Frontal cortex (tissue), 4 donors: ENCODE results near the gene MAP4K2. TPM values are rescaled to one million over a fixed set of nuclear protein-coding genes. Genes with fewer than 3 reads are reported as not detected.

Experiments used
- DNase-seq, 2 donors: peaks; one replicate each; pipeline ENCODE4 v3.0.0; 2012; ENCODE audit warnings: low spot score in 2 of 2
- FAIRE-seq: peaks from 2 replicates; lab custom pipeline; 2012; peaks lifted over from hg19 to GRCh38; lab: Jason Lieb, UNC
- total RNA-seq: library from RNA; depleted of rRNA; stranded (reverse); fragments of >200 nt; gene quantifications from one replicate; pipeline ENCODE4 v1.2.3, GENCODE V29; 2014
- donor health status: control.
- donor health status: control.
- donor health status: control.

MAP4K2 gene
- total RNA-seq, 1 donor from 2014 or later = 7.3 TPM

- no peak for DNase-seq
- FAIRE-seq = no peak
These were observed 36.3 kb upstream of the MAP4K2 start for GRCh38 chr11:64839335-64839734.

- FAIRE-seq = no peak
- DNase-seq = no peak
These were observed 35.8 kb upstream of the MAP4K2 start for GRCh38 chr11:64838600-64839334.

GRCh38 chr11:64837887-64838351 lies 34.9 kb upstream of the MAP4K2 start:
- FAIRE-seq (no peak), DNase-seq (no peak)

- FAIRE-seq = no peak
- no peak for DNase-seq
These were observed 33.5 kb upstream of the MAP4K2 start for GRCh38 chr11:64836448-64837072.

- FAIRE-seq = no peak
- no peak for DNase-seq
These were observed 32.8 kb upstream of the MAP4K2 start for GRCh38 chr11:64835616-64836447.

DNA sequence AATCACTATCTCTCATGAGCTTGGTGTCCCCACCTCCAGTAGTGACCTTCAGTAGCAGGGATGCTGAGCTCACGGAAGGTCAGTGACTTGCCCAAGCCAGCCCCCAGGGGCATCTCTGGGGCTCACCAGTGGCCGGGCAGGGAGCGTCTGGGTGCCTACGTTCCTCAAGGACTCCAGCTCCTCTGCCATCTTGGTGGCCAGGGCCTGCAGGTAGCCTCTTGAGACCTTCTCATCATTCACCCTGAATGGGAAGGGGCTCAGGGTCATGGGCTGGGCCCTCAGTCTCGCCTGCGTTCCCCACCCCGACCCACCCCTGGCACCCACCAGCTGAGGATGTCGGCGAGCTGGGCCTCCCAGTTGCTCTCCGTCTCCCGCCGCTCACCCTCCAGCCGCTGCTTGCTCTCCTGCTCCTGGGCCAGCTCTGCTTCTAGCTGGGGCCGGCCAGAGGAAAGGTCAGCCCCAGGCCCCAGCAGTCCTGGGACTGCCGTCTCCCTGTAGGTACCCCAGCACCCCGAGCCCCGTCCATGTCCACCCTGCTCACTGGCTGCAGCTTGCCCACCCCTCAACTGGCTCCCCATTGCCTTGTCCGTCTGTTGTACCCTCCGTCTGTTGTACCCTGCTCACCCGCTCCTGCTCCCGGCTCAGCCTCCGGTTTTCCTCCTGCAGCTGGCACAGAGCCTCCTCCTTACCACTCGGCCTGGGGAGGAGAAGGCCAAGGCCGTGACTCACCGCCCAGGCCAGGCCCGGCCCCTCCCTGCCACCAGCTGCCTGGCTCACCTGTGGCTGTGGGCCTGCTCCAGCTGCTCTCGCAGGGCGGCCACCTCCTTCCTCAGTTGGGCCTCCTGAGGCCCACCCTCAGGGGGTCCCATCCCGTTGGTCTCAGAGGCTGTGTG lies 32.0 kb upstream of the MAP4K2 start:
- FAIRE-seq = no peak
- no peak for DNase-seq

DNA sequence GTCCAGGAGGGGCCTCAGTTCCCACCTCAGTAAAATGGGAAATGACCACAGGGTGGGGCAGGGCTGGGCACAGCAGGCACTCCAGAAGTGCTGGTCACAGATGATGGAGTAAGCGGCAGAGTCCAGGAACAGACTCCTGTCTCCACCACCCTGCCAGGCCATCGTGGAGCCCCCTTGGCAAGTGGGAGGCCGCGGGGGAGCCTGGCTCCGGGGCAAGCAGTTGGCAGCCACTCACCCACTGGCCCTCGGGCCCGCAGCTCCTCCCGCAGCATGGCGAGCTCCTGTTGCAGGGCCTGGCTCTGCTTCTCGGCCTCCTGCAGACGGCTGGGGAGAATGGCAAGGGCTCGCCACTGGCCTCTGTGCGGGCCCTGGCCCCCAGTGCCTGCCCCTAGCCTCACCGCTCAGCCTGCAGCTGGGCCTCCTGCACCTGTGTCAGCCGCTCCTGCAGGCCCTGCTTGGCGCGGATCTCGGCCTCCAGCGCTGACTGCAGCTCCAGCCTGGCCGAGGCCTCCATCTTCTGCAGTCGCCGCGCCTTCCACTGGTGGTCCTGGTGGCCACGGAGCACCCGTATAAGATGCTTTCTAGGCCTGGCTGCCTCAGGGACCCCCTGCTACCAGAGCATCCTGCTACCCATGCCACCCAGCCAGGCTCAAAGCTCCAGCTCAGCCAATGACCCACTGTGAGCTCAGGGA lies 31.2 kb upstream of the MAP4K2 start:
- DNase-seq = no peak
- no peak for FAIRE-seq

GRCh38 chr11:64833509-64833908 lies 30.5 kb upstream of the MAP4K2 start:
- FAIRE-seq = no peak

GRCh38 chr11:64833198-64833502 lies 30.1 kb upstream of the MAP4K2 start:
- no peak for FAIRE-seq
- DNase-seq = no peak

More at GRCh38 chr11:64833509-64833908, 30.5 kb upstream of the MAP4K2 start:
- no peak for DNase-seq

GRCh38 chr11:64832467-64833197 lies 29.6 kb upstream of the MAP4K2 start:
- no peak for FAIRE-seq
- DNase-seq = no peak

GRCh38 chr11:64831411-64831891 lies 28.4 kb upstream of the MAP4K2 start:
- no peak for FAIRE-seq
- DNase-seq = no peak

- DNase-seq (no peak), FAIRE-seq (no peak)
These were observed 26.7 kb upstream of the MAP4K2 start for GRCh38 chr11:64829536-64830251.

DNA sequence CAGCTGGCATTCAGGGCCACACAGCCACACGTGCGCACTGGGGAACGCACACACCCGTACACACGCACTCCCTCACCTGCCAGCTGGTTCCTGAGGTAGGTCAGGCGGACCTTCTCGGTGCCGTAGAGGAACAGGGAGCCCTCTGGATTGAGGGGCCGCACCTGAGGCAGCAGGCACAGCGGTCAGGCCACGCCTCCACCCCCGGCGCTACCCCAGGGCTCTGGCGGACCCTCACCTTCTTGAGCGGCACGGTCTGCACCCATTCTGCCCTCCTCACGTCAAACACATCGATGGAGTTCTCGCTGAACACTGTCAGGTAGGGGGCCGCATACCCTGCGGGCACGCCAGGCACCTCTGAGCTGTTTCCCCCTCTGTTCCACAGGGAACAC lies 24.4 kb upstream of the MAP4K2 start:
- FAIRE-seq (no peak), DNase-seq (no peak)

DNA sequence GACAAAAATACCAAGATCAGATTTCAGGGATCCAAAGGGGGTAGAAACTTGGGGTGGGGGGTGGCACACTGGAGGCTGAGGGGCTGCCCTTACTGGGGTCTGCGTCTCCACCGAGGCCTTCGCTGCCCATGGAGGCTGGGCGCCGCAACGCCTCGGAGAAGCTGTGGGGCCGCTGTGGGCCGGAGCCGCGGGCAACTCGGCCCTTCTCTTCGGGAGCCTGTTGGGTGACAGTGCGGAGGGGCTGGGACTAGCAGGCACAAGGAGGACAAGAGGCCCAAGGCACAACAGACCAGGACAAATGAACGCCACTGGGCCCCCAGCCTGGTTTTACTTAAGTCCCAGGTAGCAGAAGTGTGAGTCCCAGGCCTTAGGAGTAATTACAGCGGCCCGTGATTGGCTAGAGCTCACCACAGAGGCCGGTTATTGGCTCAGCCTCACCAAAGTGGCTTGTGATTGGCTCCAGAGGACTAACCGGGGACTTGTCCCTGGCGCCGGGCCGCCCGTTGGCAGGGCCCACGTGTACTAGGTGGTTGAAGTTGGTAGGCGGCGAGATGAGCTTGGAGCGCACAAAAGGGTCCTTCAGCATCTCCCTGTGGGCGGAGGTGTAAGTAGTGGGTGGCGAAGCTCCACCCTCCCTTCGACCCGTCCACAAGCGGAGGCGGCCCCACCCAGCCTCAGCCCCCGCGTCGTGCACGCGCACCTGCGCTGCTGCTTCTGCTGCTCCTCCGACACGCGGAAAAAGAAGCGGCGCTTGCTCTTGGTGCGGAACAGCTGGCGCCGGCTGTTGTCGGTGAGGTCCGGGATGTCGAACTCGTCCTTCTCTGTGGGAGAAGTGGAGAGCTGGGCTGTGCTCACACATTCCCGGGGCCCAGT lies 23.8 kb upstream of the MAP4K2 start:
- DNase-seq = no peak
- FAIRE-seq = no peak

DNA sequence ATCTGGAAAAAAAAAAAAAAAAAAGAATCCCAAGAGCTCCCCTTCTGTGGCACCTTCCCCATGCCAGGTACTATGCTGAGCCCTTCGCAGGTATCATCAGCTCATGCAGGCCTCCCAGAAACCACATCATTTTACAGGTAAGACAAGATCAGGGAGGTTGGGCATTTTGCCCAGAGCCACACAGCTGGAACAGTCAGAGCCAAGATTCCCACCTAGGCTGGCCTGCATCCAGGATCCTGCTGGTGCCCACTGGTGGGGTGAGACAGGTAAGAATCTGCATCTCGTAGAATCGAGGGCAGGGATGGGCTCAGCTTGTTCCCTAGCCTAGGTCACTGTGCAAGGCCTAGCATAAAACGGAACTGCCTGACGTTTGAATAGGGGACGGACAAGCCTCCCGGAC lies 23.0 kb upstream of the MAP4K2 start:
- no peak for DNase-seq
- no peak for FAIRE-seq

- no peak for DNase-seq
- FAIRE-seq = no peak
These were observed 20.6 kb upstream of the MAP4K2 start for GRCh38 chr11:64823568-64824119.

GRCh38 chr11:64817476-64817875 lies 14.5 kb upstream of the MAP4K2 start:
- no peak for DNase-seq
- no peak for FAIRE-seq
